ENCODE results near the gene UEVLD.
A peak's percentile ranks its signal among the peaks of the same experiment; 100 is the strongest.

DNA sequence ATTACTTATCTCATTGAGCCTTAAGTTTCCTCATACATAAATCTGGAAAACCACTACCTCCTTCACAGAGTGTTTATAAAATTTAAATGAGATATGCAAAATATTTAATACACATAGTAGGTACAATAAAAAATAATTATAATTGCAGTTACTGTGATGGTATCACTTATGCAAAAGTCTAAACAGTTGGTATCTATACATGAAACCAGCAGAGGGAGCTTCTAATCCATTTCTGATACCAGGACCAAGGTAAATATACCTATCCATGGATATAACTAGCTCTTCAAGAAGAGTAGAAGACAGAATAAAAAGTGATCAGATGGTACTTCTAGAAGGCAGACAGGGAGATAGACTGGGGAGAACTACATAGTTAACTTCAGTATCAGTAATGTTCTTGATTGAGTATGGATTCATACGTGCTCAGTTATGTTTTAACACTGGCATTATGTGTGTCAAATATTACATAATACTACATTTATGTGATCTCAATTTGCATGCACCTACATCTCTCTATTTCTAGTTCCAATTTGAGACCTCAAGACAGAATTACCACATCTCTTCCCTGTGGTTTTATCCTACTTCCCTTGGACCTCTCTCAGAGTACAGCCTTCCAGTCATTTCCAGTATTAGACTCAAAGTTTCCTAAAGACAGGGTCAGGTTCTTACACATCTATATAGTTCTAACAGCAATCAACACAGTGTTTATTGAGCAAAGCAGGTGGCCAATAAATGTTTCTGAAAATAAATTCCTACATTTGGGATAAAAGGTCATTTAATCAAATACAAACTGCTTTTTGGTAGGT is 48.1 kb downstream of the UEVLD start:
- no peak for TF ChIP-seq POLR2A (IDR thresholded peaks at IDR 0.05)
- TF ChIP-seq, protein P1, sequence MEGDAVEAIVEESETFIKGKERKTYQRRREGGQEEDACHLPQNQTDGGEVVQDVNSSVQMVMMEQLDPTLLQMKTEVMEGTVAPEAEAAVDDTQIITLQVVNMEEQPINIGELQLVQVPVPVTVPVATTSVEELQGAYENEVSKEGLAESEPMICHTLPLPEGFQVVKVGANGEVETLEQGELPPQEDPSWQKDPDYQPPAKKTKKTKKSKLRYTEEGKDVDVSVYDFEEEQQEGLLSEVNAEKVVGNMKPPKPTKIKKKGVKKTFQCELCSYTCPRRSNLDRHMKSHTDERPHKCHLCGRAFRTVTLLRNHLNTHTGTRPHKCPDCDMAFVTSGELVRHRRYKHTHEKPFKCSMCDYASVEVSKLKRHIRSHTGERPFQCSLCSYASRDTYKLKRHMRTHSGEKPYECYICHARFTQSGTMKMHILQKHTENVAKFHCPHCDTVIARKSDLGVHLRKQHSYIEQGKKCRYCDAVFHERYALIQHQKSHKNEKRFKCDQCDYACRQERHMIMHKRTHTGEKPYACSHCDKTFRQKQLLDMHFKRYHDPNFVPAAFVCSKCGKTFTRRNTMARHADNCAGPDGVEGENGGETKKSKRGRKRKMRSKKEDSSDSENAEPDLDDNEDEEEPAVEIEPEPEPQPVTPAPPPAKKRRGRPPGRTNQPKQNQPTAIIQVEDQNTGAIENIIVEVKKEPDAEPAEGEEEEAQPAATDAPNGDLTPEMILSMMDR (IDR thresholded peaks at IDR 0.05): peak in 3 of 6 experiments; percentile 62 to 71 (median 69)

All from Peyer's patch (tissue), 4 donors.